RPMI7951 (cell line): Measurements from ENCODE around the gene MALRD1. TPM values are rescaled to one million over a fixed set of nuclear protein-coding genes. Genes with fewer than 3 reads are reported as not detected.

Source experiments
- DNase-seq: peaks from one replicate; pipeline ENCODE4 v3.0.0-alpha.2; 2012; ENCODE audit warnings: low read depth
- total RNA-seq: library from RNA; depleted of rRNA; stranded (reverse); fragments of >200 nt; shearing (Covaris generic); gene quantifications from 2 replicates; pipeline ENCODE4 v1.2.3, GENCODE V29; 2014; rRNA removed

MALRD1 gene
- not detected in 2 replicates for total RNA-seq

GRCh38 chr10:19048489-19048888 lies at the start of gene MALRD1:
Gene MALRD1, plus strand, starts transcription at chr10:19048801. Its CDS starts 138 bp downstream, at chr10:19048939.
- DNase-seq = no peak

- no peak for DNase-seq
These were observed 45.3 kb upstream of the MALRD1 start for GRCh38 chr10:19003341-19003740.

GRCh38 chr10:19012111-19012510 lies 36.5 kb upstream of the MALRD1 start:
- DNase-seq = no peak

GRCh38 chr10:19014034-19014433 lies 34.6 kb upstream of the MALRD1 start:
- no peak for DNase-seq

GRCh38 chr10:19014498-19014897 lies 34.1 kb upstream of the MALRD1 start:
- no peak for DNase-seq

- DNase-seq = no peak
These were observed 31.3 kb upstream of the MALRD1 start for GRCh38 chr10:19017116-19017890.

GRCh38 chr10:19021162-19021561 lies 27.4 kb upstream of the MALRD1 start:
- no peak for DNase-seq

GRCh38 chr10:19024611-19025010 lies 24.0 kb upstream of the MALRD1 start:
- DNase-seq = no peak

- DNase-seq = no peak
These were observed 16.8 kb upstream of the MALRD1 start for GRCh38 chr10:19031763-19032162.

- DNase-seq = no peak
These were observed 14.9 kb upstream of the MALRD1 start for GRCh38 chr10:19033741-19034140.

- DNase-seq = no peak
These were observed 7.4 kb upstream of the MALRD1 start for GRCh38 chr10:19041171-19041570.

GRCh38 chr10:19043431-19043830 lies 5.2 kb upstream of the MALRD1 start:
- no peak for DNase-seq

- no peak for DNase-seq
These were observed 1.9 kb upstream of the MALRD1 start for GRCh38 chr10:19046679-19047078.

GRCh38 chr10:19048891-19049290 lies 290 bp downstream of the MALRD1 start:
- DNase-seq = no peak

GRCh38 chr10:19049567-19049966 lies 966 bp downstream of the MALRD1 start:
- no peak for DNase-seq

- DNase-seq = no peak
These were observed 5.8 kb downstream of the MALRD1 start for GRCh38 chr10:19054289-19054835.

GRCh38 chr10:19058046-19058445 lies 9.4 kb downstream of the MALRD1 start:
- no peak for DNase-seq

GRCh38 chr10:19063986-19064385 lies 15.4 kb downstream of the MALRD1 start:
- DNase-seq = no peak

- DNase-seq = no peak
These were observed 23.3 kb downstream of the MALRD1 start for GRCh38 chr10:19071946-19072345.

GRCh38 chr10:19077276-19077675 lies 28.7 kb downstream of the MALRD1 start:
- DNase-seq = no peak

- DNase-seq = no peak
These were observed 48.0 kb downstream of the MALRD1 start for GRCh38 chr10:19096501-19097073.

- DNase-seq = no peak
These were observed 48.5 kb downstream of the MALRD1 start for GRCh38 chr10:19097151-19097550.

- no peak for DNase-seq
These were observed 50.2 kb downstream of the MALRD1 start for GRCh38 chr10:19098803-19099202.
